GM12873 (cell line): ENCODE measurements around the gene AOPEP.

Experiments used
- TF ChIP-seq, protein P1 (sequence below): IDR thresholded peaks from 2 replicates; pipeline ENCODE4 v1.5.1; 2012; ENCODE audit warnings: low read depth, mild to moderate bottlenecking, moderate library complexity, low read length, control low read depth; ENCODE audit not compliant: insufficient read depth; ENCODE audit errors: missing control alignments

AOPEP gene

DNA sequence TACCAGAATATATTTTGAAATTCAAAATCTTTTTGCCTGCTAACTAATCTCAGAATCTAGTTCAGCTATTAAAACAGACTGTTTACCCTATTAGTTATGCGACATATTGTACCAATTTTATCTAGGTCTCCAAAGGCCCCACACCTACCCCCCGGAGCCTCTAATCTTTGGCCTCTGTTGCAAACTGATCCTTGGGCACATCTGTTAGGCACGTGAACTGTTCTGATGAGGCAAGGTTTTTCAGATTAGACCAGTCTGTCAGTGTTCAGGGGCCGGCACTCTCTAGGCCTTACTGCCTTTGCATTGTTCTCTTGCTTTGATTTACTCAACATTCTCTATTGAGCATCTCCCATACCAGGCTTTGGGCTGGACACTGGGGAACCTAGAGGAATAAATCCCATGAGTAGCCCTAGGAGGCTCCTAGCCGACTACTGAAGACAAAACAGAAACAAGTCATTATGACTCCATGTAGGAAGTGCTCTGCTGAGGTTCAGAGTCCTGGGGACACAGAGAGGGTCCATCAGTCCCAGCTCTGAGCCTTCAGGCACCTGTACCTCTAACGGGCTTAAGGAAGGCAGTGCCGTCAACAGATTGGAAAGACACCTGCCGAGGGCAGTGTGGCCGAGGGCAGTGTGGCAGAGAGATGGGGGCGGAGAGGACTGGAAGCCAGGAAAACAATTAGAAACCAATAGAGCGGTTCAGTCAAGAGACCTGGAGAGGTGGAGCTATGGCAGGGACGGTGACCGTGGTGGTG is 245.1 kb downstream of the AOPEP start:
- TF ChIP-seq, protein P1, sequence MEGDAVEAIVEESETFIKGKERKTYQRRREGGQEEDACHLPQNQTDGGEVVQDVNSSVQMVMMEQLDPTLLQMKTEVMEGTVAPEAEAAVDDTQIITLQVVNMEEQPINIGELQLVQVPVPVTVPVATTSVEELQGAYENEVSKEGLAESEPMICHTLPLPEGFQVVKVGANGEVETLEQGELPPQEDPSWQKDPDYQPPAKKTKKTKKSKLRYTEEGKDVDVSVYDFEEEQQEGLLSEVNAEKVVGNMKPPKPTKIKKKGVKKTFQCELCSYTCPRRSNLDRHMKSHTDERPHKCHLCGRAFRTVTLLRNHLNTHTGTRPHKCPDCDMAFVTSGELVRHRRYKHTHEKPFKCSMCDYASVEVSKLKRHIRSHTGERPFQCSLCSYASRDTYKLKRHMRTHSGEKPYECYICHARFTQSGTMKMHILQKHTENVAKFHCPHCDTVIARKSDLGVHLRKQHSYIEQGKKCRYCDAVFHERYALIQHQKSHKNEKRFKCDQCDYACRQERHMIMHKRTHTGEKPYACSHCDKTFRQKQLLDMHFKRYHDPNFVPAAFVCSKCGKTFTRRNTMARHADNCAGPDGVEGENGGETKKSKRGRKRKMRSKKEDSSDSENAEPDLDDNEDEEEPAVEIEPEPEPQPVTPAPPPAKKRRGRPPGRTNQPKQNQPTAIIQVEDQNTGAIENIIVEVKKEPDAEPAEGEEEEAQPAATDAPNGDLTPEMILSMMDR: no peak

DNA sequence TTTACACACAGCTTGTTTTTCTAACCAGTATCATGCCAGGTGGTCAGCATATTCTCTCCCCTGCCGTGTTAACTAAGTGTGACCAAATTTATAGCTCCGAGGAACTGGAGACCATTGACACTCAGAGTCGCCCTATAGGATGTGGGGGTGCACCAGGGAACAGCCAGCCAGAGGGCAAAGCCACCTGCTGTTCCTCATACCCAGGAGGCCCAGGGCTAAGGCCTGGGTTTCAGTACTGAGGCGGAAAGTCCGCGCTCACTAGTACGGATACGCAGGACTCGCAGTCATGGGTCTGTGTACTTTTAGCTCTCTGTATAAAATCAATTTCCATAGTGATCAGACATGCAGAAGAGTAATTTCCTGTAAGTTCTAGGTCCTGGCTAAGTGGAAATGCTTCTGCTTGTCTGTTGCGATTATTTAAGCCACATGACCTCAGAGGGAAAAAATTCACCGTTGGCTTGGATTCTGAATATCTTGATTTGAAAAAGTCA is 247.0 kb downstream of the AOPEP start:
- TF ChIP-seq, protein P1: no peak

DNA sequence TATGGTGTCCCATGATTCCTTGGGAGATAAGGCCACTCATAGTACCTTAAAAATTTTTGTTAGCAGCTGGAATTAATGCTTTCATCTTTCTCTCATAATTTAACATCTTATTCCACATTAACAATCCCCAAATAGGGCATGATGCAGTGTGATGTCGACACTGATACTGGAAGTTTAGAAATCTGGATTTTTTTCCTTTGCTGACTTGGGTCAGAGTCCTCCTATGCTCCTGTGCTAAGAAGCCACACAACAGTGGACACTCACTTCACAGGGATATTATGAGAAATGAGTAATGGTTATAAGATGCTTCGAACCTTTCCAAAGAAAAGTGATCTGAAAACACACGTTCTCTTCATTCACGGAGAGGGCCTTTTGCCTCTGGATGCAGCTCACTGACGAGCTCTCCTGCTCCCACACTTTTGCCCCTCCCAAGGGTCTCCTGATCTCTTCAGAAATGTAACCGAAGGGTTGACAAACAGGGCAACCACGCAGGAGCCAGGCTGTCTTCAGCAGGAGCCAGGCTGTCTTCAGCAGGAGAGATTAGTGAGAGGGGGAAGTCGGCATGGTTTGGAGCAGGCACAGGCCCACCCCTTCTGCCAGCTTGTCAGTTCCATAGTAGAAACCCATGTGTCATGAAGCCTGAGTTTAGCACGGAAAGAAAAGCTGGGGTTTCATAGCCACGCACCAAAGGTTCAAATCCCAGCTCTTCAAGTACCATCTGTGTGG is 247.8 kb downstream of the AOPEP start:
- TF ChIP-seq, protein P1: no peak

DNA sequence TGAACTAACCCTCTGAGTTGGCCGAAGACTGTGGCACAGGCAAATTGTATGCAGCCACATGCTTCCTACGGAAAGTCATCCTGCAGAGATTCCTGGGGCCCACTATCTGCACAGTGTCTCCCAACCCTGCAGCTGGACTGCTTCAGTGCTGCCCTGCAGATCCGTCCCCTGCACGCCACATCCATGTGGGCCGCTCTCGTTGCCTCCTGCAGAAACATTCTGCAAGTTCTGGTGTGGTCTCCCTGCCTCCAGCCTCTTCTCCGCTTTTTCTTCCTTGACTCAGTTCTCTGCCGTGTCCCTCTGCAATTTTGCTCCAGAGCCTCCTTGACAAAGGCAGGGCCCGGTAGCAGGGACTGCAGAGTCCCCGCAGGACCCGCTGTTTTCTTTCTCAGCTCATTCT is 249.0 kb downstream of the AOPEP start:
- TF ChIP-seq, protein P1: no peak

DNA sequence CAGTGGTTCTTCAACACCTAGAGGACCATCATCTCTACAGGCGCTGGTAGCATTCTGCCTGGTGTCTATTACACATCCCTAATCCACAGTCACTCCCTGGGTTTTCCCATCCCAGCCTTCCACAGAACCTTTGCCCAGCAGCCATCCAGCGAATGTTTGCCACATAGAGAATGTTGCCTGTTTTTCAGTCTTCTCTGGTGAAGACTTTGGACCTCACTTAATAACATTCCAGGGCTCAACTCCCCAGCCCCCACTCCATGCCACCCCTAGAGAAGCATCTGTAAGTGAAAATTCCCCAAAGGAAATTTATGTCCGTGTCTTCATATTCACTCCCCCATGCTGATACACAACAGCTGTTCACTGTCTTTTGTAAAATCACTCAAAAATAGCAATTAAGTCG is 249.6 kb downstream of the AOPEP start:
- TF ChIP-seq, protein P1: no peak

DNA sequence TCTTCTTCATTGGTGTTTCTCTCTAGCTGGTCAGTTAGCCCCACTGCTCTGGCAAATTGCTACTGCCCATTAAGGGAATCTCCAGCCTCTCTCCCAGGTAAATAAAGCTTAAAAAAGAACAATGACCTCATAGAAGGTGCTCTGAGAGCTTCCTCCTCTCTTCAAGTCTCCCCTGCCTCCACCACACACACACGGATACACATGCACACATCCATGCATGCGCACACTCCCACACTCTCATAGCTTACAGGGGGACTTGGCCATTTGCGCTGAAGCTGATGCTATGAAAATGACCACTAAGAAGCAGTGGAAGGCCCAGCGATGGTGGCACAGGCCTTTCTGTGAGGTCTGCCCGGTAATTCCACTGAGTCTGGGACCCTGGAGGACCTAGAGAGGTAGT is 250.9 kb downstream of the AOPEP start:
- TF ChIP-seq, protein P1: no peak

DNA sequence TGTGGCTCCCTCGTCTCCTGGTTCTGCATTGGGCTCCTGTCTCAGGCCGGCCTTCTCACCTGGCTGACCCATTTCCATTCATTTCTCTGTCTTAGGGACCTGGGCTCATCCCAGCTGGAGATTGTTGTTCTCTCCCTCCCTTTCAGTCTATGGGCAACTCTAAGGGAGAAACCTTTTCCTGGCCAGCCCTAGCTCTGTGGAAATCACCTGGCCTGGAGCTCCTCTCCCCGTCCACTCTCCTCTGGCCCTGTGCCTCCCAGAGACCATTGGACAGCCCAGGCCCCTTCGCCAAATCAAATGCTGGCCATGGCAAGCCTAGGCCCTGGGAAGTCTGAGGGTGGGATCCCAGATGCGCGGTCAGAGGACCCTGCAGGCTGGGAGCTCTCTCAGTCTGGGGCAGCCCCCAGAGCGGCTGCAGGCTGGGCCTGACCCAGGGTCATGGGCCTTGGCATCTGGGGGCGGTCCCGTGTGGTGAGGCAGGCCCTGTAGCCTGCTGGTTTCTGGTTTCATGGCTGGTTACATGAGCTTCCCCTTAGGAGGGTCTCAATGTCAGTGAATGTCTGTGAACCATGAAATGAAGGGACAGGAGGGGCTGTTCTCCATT is 253.5 kb downstream of the AOPEP start:
- TF ChIP-seq, protein P1: no peak
